K562 (cell line): ENCODE measurements around the gene TCFL5. TPM values are rescaled to one million over a fixed set of nuclear protein-coding genes. Genes with fewer than 3 reads are reported as not detected.

Experiments used
- ATAC-seq: fragments of 200-7000 bp; cut with Tn5 transposase; 3 replicates; pipeline ENCODE4 v1.9.1; 2020; ENCODE audit warnings: moderate library complexity
- BruUV-seq: library from RNA; stranded (reverse); fragments of 400-500 nt; replicated peaks from 2 replicates; lab custom pipeline; 2021; lab: Mats Ljungman, UMichigan
- CTCF ChIA-PET: fragments of 300-600 bp; formaldehyde crosslinking; extraction: SDS; loops from one replicate; lab custom pipeline; 2021; ENCODE audit warnings: low intra/inter-chr PET ratio; lab: Yijun Ruan, JAX
- POLR2A ChIA-PET: fragments of 300-600, 350-650 bp; sonication (Branson Sonifier 250); formaldehyde crosslinking; extraction: SDS; loops from one replicate; lab custom pipeline; 2021; ENCODE audit warnings: antibody characterized with exemption, inconsistent platforms; lab: Yijun Ruan, JAX
- DNase-seq, 4 experiments: peaks; one replicate each; pipeline versions ENCODE4 v3.0.0 to v3.0.0-alpha.2; 2011 to 2018; ENCODE audit warnings: low spot score in 3 of 4, mixed read lengths in 3 of 4; ENCODE audit errors: extremely low read depth in 1 of 4
- FAIRE-seq: peaks from 2 replicates; lab custom pipeline; 2011; peaks lifted over from hg19 to GRCh38; lab: Jason Lieb, UNC
- H2AFZ ChIP-seq: 2 replicates; pipeline ENCODE4 v1.6.0; 2011; ENCODE audit warnings: low read depth, low read length, control low read depth, inconsistent platforms
- H3K27ac ChIP-seq: fragments of 200-600 bp; 3 replicates; pipeline ENCODE4 v1.8.0; 2011; ENCODE audit warnings: low read depth, mild to moderate bottlenecking, control low read depth, inconsistent platforms, low read length, moderate library complexity, mixed read lengths; ENCODE audit errors: extremely low read depth
- H3K27me3 ChIP-seq, 2 experiments: fragments of 300-600 bp in 1 of 2; 2 replicates in 1 of 2; 3 replicates in 1 of 2; pipeline versions ENCODE4 v1.6.0 to v1.8.0; 2011; ENCODE audit warnings: inconsistent platforms in 2 of 2, low read length in 2 of 2, mild to moderate bottlenecking in 1 of 2, mixed read lengths in 1 of 2, moderate library complexity in 1 of 2; ENCODE audit not compliant: control insufficient read depth in 2 of 2, insufficient read depth in 2 of 2
- H3K36me3 ChIP-seq: fragments of 300-600 bp; 3 replicates; pipeline ENCODE4 v1.8.0; 2011; ENCODE audit warnings: mild to moderate bottlenecking, low read length, inconsistent platforms; ENCODE audit not compliant: control insufficient read depth, insufficient read depth
- H3K4me1 ChIP-seq, 2 experiments: fragments of 200-600 bp in 1 of 2; replicated peaks in 1 of 2; 2 replicates in 1 of 2; 3 replicates in 1 of 2; pipeline versions ENCODE4 v1.5.1 to v1.8.0; 2011; ENCODE audit warnings: inconsistent platforms in 2 of 2, low read length in 2 of 2, mild to moderate bottlenecking in 1 of 2, mixed read lengths in 1 of 2, moderate library complexity in 1 of 2; ENCODE audit not compliant: control insufficient read depth in 2 of 2, insufficient read depth in 2 of 2
- H3K4me2 ChIP-seq: 2 replicates; pipeline ENCODE4 v1.6.1; 2011; ENCODE audit warnings: low read length, control low read depth, inconsistent platforms, mixed read lengths; ENCODE audit not compliant: insufficient read depth
- H3K4me3 ChIP-seq: fragments of 200-600 bp; sonication (generic), shearing (Covaris generic); 2 replicates; pipeline ENCODE4 v1.5.1; 2016; ENCODE audit warnings: control low read depth, inconsistent platforms
- H3K79me2 ChIP-seq: fragments of 200-600 bp; 3 replicates; pipeline ENCODE4 v1.8.0; 2011; ENCODE audit warnings: low read length, inconsistent platforms; ENCODE audit not compliant: control insufficient read depth, insufficient read depth
- H3K9ac ChIP-seq, 2 experiments: 2 replicates each; pipeline versions ENCODE4 v1.6.0 to v1.6.1; 2011; ENCODE audit warnings: low read depth in 2 of 2, low read length in 2 of 2, control low read depth in 1 of 2, inconsistent platforms in 1 of 2, mild to moderate bottlenecking in 1 of 2, mixed read lengths in 1 of 2; ENCODE audit not compliant: insufficient read depth in 1 of 2
- H3K9me1 ChIP-seq: one replicate; pipeline ENCODE4 v1.6.0; 2011; ENCODE audit warnings: inconsistent platforms, mild to moderate bottlenecking, low read length, moderate library complexity; ENCODE audit not compliant: control insufficient read depth, insufficient read depth
- H3K9me3 ChIP-seq: replicated peaks from 2 replicates; pipeline ENCODE4 v1.5.1; 2011; ENCODE audit warnings: low read depth, low read length, inconsistent platforms; ENCODE audit not compliant: control insufficient read depth, insufficient read depth
- H4K20me1 ChIP-seq: replicated peaks from 2 replicates; pipeline ENCODE4 v1.6.1; 2011; ENCODE audit warnings: low read length, inconsistent platforms, mixed read lengths; ENCODE audit not compliant: control insufficient read depth, insufficient read depth
- CTBP1 ChIP-seq: fragments of 450-650 bp; IDR thresholded peaks from 2 replicates; pipeline ENCODE4 v1.6.1; 2016; ENCODE audit warnings: borderline replicate concordance
- EGR1 ChIP-seq: fragments of 450-650 bp; conservative IDR thresholded peaks from 2 replicates; pipeline ENCODE4 v1.6.1; 2017; ENCODE audit warnings: mild to moderate bottlenecking
- HMGN3 ChIP-seq: IDR thresholded peaks from 2 replicates; pipeline ENCODE4 v1.6.1; 2011; ENCODE audit warnings: borderline replicate concordance, low read depth, mild to moderate bottlenecking, mixed read lengths, low read length; ENCODE audit not compliant: insufficient read length; ENCODE audit errors: extremely low read depth
- KHSRP ChIP-seq: fragments of 450-650 bp; IDR thresholded peaks from 2 replicates; pipeline ENCODE4 v1.6.1; 2017
- KLF16 ChIP-seq: IDR thresholded peaks from 2 replicates; pipeline ENCODE4 v1.6.1; 2016; ENCODE audit warnings: antibody characterized with exemption
- NR4A1 ChIP-seq, 2 experiments: fragments of 250-450 bp in 1 of 2; fragments of 450-650 bp in 1 of 2; sonication (Bioruptor Pico) in 1 of 2; IDR thresholded peaks; 2 replicates each; pipeline versions ENCODE4 v1.4.0 to v1.6.1; 2016 to 2020; ENCODE audit warnings: mild to moderate bottlenecking in 2 of 2, missing compliant biosample characterization in 1 of 2, missing genetic modification characterization in 1 of 2, moderate library complexity in 1 of 2
- PHTF2 ChIP-seq: fragments of 250-450 bp; sonication (Bioruptor Pico); IDR thresholded peaks from 2 replicates; pipeline ENCODE4 v1.5.0; 2021; ENCODE audit warnings: mild to moderate bottlenecking
- TCF15 ChIP-seq: fragments of 250-450 bp; sonication (Bioruptor Pico); IDR thresholded peaks from 2 replicates; pipeline ENCODE4 v1.8.0; 2022; ENCODE audit warnings: moderate library complexity, mild to moderate bottlenecking, inconsistent platforms
- ZNF23 ChIP-seq: fragments of 250-450 bp; sonication (Bioruptor Pico); IDR thresholded peaks from 2 replicates; pipeline ENCODE4 v1.4.0; 2020; ENCODE audit warnings: mild to moderate bottlenecking
- WGBS: fragments of 100-300 bp; shearing (Covaris generic); methylation state at CpG from one replicate; pipeline ENCODE4 v1.1.6; 2016; ENCODE audit warnings: low coverage, mixed read lengths; ENCODE audit not compliant: insufficient coverage; ENCODE audit errors: missing lambda C conversion rate; 5-methylcytosine and 5-hydroxymethylcytosine counted together
- in situ Hi-C: fragments of 300-500 bp; cut with MboI; formaldehyde crosslinking; loops from 4 replicates; pipeline ENCODE4 v1.15.0; 2018; ENCODE audit warnings: inconsistent platforms, mixed read lengths
- intact Hi-C: fragments of 100-400 bp; cut with micrococcal nuclease; formaldehyde crosslinking; loops from 2 replicates; pipeline ENCODE4 v1.14.2; 2022
- polyA plus RNA-seq, 8 experiments: library from polyadenylated mRNA; depleted of rRNA in 4 of 8; stranded (reverse) in 5 of 8; unstranded in 3 of 8; fragments of >200 nt; fragmentation: Nextera tagmentation in 2 of 8; fragmentation: Illumina TruSeq in 1 of 8; extraction: Ambion mirVana in 2 of 8; extraction: Trizol in 1 of 8; gene quantifications; 2 replicates each; pipeline versions ENCODE4 v1.2.1 to v1.2.3, GENCODE V29; 2011 to 2014; ENCODE audit warnings: inconsistent platforms in 1 of 8, missing spikeins in 1 of 8
- total RNA-seq, 7 experiments: library from RNA; depleted of rRNA in 6 of 7; stranded (reverse); fragments of >200 nt in 6 of 7; fragmentation: Illumina TruSeq in 2 of 7; extraction: Trizol in 2 of 7; gene quantifications; 2 replicates each; pipeline versions ENCODE4 v1.2.1 to v1.2.3, GENCODE V29; 2011 to 2021; ENCODE audit warnings: low replicate concordance in 1 of 7
- TF ChIP-seq, protein P1 (sequence below): fragments of 250-450 bp; sonication (Bioruptor Pico); IDR thresholded peaks from 2 replicates; pipeline ENCODE4 v1.8.0; 2021; ENCODE audit warnings: mild to moderate bottlenecking, moderate library complexity

Gene TCFL5
- total and polyA plus RNA-seq, 9 of the 15 experiments (the other 6 are each of a cell fraction or from before 2014, with no cell fraction given) = 1.00 to 12.6 (median 9.1) TPM

GRCh38 chr20:62791301-62792181, 70.1 kb downstream of the TCFL5 start:
- Histone ChIP-seq H3K27ac (no peak overlapping the region), H3K79me2 (no peaks in the 10 kb centered on the region; the same call in 2 of the 3 replicates), H3K4me1 (peaks cover 6 to 50% of the 10 kb centered on the region in 2 experiments; a peak in 4 of 5 replicates), H3K4me2 (no peak overlapping the region), H3K9ac (peak overlapping the region in 1 of 2 experiments; percentile 41; a peak in 2 of 4 replicates), H3K4me3 (no peak overlapping the region), H2AFZ (peak overlapping the region; percentile 85), H3K9me3 (no peaks in the 10 kb centered on the region), H4K20me1 (no peaks in the 10 kb centered on the region), H3K36me3 (no peaks in the 10 kb centered on the region), H3K9me1 (no peaks in the 10 kb centered on the region), H3K27me3 (peaks cover 4 to 14% of the 10 kb centered on the region in 2 experiments; a peak in 3 of 5 replicates)
- peak; percentile 69 to 90 (median 74) for DNase-seq
- ChIA-PET POLR2A (interaction anchor here (0.8 to 1.2 kb wide), 4 partner anchors 12 to 238 kb away, joined by 3 to 4 read pairs (median 4); no protein-coding TSS in a partner anchor), CTCF (interaction anchor here (0.8 to 2.9 kb wide), 4 partner anchors 124 to 382 kb away, joined by 3 to 20 read pairs (median 4); no protein-coding TSS in a partner anchor)
- FAIRE-seq = peak; percentile 98
- WGBS = 38% methylated on average over 23 of the region's 23 CpGs
- no TSS peak for BruUV-seq
- intact Hi-C loops (loop anchor here (1.0 to 5.0 kb wide), 2 partner anchors 104 to 123 kb away; no protein-coding TSS in a partner anchor), in situ Hi-C loops (loop anchor here (5.0 kb wide), 1 partner anchor 124 kb away; no protein-coding TSS in a partner anchor)
- ATAC-seq = peak; percentile 59
- TF ChIP-seq KLF16 = peak; percentile 39; the same call in 1 of the 2 replicates
- TF ChIP-seq ZNF23 = no peak
- TF ChIP-seq CTBP1 = peak; percentile 44; the same call in 1 of the 2 replicates
- TF ChIP-seq EGR1 = peak; percentile 27; the same call in 1 of the 2 replicates
- no peak for TF ChIP-seq PHTF2 (CRISPR knock-in tag)
- no peak for TF ChIP-seq TCF15
- TF ChIP-seq HMGN3 = no peak
- 0 out of 2 replicates have a peak, but pooled peaks have one; percentile 46 for TF ChIP-seq NR4A1 (CRISPR knock-in tag; IDR thresholded peaks at IDR 0.05)
- TF ChIP-seq NR4A1 (tag; IDR thresholded peaks at IDR 0.05) = no peak
- no peak for TF ChIP-seq KHSRP
- TF ChIP-seq, protein P1, sequence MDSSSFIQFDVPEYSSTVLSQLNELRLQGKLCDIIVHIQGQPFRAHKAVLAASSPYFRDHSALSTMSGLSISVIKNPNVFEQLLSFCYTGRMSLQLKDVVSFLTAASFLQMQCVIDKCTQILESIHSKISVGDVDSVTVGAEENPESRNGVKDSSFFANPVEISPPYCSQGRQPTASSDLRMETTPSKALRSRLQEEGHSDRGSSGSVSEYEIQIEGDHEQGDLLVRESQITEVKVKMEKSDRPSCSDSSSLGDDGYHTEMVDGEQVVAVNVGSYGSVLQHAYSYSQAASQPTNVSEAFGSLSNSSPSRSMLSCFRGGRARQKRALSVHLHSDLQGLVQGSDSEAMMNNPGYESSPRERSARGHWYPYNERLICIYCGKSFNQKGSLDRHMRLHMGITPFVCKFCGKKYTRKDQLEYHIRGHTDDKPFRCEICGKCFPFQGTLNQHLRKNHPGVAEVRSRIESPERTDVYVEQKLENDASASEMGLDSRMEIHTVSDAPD (CRISPR knock-in tag) = no peak
